GM18526 (cell line): ENCODE measurements around the gene STK10.

Experiments used
- POLR2A ChIP-seq: IDR thresholded peaks from 3 replicates; pipeline ENCODE4 v1.6.1; 2011; ENCODE audit not compliant: insufficient read length; ENCODE audit errors: extremely low read depth

STK10 gene

DNA sequence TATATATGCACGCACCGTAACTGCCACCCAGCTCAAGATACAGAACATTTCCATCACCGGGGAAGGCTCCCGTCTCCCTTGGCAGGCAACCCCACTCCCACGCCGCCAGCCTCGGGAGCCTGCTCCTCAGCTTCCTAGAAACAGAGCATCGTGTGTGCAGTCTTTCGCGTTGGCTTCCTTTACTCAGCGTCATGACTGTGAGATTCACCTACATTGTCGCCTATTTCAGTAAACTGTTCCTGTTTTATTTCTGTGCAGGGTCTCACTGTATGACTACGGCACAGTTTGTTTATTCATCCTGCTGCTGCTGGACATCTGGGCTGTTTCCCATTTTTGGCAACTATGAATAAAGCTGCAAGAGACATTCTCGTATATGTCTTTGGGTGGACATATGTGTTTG lies 90.7 kb downstream of the STK10 start:
- no peak for TF ChIP-seq POLR2A

DNA sequence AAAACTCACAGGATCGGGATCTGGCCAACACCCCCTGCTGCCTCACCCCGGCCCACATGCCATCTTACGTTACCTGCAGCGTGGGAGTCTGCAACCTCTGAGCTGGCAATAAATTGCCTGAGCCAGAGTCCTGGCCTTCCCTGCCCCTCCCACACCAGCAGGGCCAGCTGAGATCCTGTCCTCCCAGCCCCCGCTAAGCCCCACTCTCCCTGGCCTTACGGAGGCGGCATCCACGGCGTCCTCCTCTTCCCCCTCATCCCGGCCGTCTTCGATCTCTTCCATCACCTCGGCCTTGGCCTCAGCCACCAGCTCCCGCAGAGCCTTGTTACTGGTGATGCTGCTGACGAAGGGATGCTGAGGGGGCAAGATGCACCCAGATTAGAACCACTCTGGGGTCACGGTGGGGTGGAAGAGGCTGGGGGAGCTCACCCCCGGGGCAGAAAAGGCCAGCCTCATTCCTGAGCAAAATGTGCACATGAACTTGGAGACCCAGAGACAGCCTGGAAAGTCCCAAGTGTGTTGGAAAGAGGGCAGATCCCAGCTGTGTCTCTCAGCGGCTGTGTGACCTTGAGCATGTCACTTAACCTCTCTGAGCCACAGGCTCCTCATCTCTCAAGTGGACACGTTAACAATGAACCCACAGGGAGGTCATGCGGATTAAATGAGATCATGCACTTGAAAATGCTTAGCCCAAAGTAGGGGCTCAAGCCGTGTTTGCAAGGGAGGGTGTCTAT lies 91.7 kb downstream of the STK10 start:
- no peak for TF ChIP-seq POLR2A

- no peak for TF ChIP-seq POLR2A
These were observed 92.4 kb downstream of the STK10 start for GRCh38 chr5:172095368-172096206.

DNA sequence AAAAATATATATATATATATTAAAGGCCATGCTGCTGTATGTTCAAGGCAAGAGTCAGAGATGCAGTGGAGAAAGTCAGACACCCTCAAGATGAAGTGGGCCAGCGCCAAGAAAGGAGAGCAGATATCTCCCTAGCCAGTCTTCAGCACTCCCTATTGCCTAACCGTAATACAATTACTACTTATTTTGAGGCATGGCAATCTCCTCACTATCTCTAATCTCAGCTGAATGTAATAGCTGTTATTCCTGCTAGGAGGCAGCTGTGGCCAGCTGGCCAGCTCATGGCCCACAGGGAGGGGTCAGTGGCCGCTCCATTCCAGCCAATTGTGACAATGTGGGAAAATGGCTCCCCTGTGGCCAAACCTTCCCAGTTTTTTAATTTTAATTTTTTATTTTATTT lies 94.1 kb downstream of the STK10 start:
- TF ChIP-seq POLR2A = no peak

GRCh38 chr5:172093559-172093958 lies 94.5 kb downstream of the STK10 start:
- no peak for TF ChIP-seq POLR2A

- TF ChIP-seq POLR2A = no peak
These were observed 95.9 kb downstream of the STK10 start for GRCh38 chr5:172091956-172092732.

- no peak for TF ChIP-seq POLR2A
These were observed 97.0 kb downstream of the STK10 start for GRCh38 chr5:172090976-172091547.

- TF ChIP-seq POLR2A = no peak
These were observed 98.5 kb downstream of the STK10 start for GRCh38 chr5:172089298-172090117.

- no peak for TF ChIP-seq POLR2A
These were observed 99.2 kb downstream of the STK10 start for GRCh38 chr5:172088801-172089200.

DNA sequence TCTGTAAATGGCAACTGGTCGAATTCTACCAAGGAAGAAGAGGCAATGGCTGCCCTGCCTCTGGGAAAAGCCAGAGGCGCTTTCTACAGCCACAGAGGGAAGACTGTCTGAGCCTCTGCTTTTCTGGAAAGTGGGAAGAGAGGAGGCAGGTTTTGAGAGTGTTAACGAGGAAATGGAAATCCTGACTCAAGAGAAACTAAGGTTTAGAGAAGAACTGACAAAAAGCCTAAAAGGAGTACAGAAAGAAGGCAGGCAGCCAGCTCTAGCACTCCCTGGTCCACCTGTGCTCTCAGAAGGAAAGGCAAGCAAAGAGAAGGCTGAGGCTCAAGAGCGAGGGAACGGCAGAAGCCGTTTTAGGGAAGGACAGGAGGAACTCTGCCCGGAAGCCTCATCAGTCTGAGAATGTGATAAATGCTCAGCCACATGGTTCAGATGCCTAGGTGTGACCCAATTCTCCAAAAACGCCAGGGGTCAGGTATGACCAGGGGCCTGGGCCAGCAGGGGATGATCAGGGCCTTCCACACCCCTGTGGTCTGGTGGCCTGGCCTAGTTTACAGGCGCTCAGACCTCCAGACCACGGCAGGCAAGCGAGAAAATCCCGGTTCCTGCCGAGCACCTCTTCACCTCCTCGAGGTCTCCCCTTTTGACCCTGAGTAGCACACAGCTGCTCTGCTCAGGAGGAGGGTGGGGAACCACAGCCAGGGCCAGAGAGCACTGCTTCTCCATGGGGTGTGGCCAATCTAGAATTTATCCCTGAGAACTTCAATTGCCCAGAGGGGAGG lies 101.6 kb downstream of the STK10 start:
- TF ChIP-seq POLR2A = no peak

- TF ChIP-seq POLR2A = no peak
These were observed 102.3 kb downstream of the STK10 start for GRCh38 chr5:172085738-172086137.

- TF ChIP-seq POLR2A = no peak
These were observed 105.8 kb downstream of the STK10 start for GRCh38 chr5:172082180-172082579.

DNA sequence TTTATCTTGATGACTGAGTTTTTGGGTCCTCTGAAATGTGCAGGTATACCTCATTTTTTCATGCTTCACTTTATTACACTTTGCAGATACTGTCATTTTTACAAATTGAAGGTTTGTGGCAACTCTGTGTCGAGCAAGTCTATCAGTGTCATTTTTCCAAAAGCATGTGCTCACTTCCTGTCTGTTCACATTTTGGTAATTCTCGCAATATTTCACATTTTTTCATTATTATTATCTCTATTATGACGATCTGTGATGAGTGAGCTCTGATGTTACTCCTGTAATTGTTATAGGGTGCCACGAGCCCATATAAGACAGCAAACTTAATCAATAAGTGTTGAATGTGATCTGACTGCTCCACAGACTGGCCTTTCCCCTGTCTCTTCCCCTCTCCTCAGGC lies 108.1 kb downstream of the STK10 start:
- TF ChIP-seq POLR2A = no peak
